A204.1 (cell line): ENCODE data around the gene TNP2.

Source experiments
- FAIRE-seq: peaks from 2 replicates; lab custom pipeline; 2012; peaks lifted over from hg19 to GRCh38; lab: Jason Lieb, UNC

Gene TNP2

GRCh38 chr16:11268921-11269375, at the start of gene TNP2:
TSS of gene TNP2 (minus strand) at chr16:11269325. CDS start at chr16:11269262, 63 bp downstream.
- FAIRE-seq: no peak

- FAIRE-seq: no peak
These were observed 49.7 kb upstream of the TNP2 start for GRCh38 chr16:11318817-11319216.

GRCh38 chr16:11316331-11317015, 47.3 kb upstream of the TNP2 start:
- FAIRE-seq: no peak

GRCh38 chr16:11315510-11315909, 46.4 kb upstream of the TNP2 start:
- FAIRE-seq: no peak

GRCh38 chr16:11314309-11314894, 45.3 kb upstream of the TNP2 start:
- no peak for FAIRE-seq

- no peak for FAIRE-seq
These were observed 44.6 kb upstream of the TNP2 start for GRCh38 chr16:11313493-11314308.

- FAIRE-seq: no peak
These were observed 43.8 kb upstream of the TNP2 start for GRCh38 chr16:11312718-11313492.

GRCh38 chr16:11310997-11311561, 42.0 kb upstream of the TNP2 start:
- no peak for FAIRE-seq

- FAIRE-seq: no peak
These were observed 41.5 kb upstream of the TNP2 start for GRCh38 chr16:11310634-11310977.

- no peak for FAIRE-seq
These were observed 40.9 kb upstream of the TNP2 start for GRCh38 chr16:11309895-11310633.

GRCh38 chr16:11308493-11309283, 39.6 kb upstream of the TNP2 start:
- no peak for FAIRE-seq

GRCh38 chr16:11307639-11308492, 38.7 kb upstream of the TNP2 start:
- FAIRE-seq: no peak

- FAIRE-seq: no peak
These were observed 38.0 kb upstream of the TNP2 start for GRCh38 chr16:11306997-11307638.

GRCh38 chr16:11306381-11306780, 37.3 kb upstream of the TNP2 start:
- FAIRE-seq: no peak

- no peak for FAIRE-seq
These were observed 34.4 kb upstream of the TNP2 start for GRCh38 chr16:11303405-11304138.

GRCh38 chr16:11302977-11303376, 33.9 kb upstream of the TNP2 start:
- FAIRE-seq: no peak

GRCh38 chr16:11301645-11302501, 32.7 kb upstream of the TNP2 start:
- FAIRE-seq: no peak

GRCh38 chr16:11300560-11300892, 31.4 kb upstream of the TNP2 start:
- FAIRE-seq: no peak
